HEK293 (cell line): Measurements from ENCODE around the gene TRMT112.
A peak's percentile ranks its signal among the peaks of the same experiment; 100 is the strongest.

Experiments
- HOXD13 ChIP-seq: sonication (generic); formaldehyde crosslinking; IDR thresholded peaks from 2 replicates; pipeline ENCODE4 v1.8.0; 2022; ENCODE audit warnings: missing genetic modification reagents, borderline replicate concordance
- KLF9 ChIP-seq: fragments of 450-650 bp; formaldehyde crosslinking; IDR thresholded peaks from 2 replicates; pipeline ENCODE4 v1.5.1; 2016; ENCODE audit warnings: missing biosample characterization, missing genetic modification characterization, low read depth
- MZF1 ChIP-seq: fragments of 450-650 bp; formaldehyde crosslinking; IDR thresholded peaks from 2 replicates; pipeline ENCODE4 v1.5.1; 2017; ENCODE audit warnings: missing biosample characterization, missing genetic modification characterization, borderline replicate concordance
- PRDM10 ChIP-seq: fragments of 450-650 bp; formaldehyde crosslinking; IDR thresholded peaks from 2 replicates; pipeline ENCODE4 v1.5.1; 2016; ENCODE audit warnings: missing biosample characterization, missing genetic modification characterization
- REPIN1 ChIP-seq: fragments of 450-650 bp; formaldehyde crosslinking; IDR thresholded peaks from 2 replicates; pipeline ENCODE4 v1.5.1; 2017; ENCODE audit warnings: missing biosample characterization, missing genetic modification characterization, low read depth
- SCRT2 ChIP-seq: fragments of 450-650 bp; formaldehyde crosslinking; IDR thresholded peaks from 2 replicates; pipeline ENCODE4 v1.5.1; 2016; ENCODE audit warnings: missing biosample characterization, missing genetic modification characterization
- SP7 ChIP-seq: fragments of 450-650 bp; formaldehyde crosslinking; IDR thresholded peaks from 2 replicates; pipeline ENCODE4 v1.5.1; 2016; ENCODE audit warnings: missing biosample characterization, missing genetic modification characterization
- ZBTB10 ChIP-seq: fragments of 450-650 bp; formaldehyde crosslinking; IDR thresholded peaks from 2 replicates; pipeline ENCODE4 v1.5.1; 2016; ENCODE audit warnings: missing biosample characterization, missing genetic modification characterization
- ZBTB17 ChIP-seq: fragments of 450-650 bp; formaldehyde crosslinking; IDR thresholded peaks from 2 replicates; pipeline ENCODE4 v1.5.1; 2016; ENCODE audit warnings: missing biosample characterization, missing genetic modification characterization
- ZBTB20 ChIP-seq: fragments of 450-650 bp; formaldehyde crosslinking; IDR thresholded peaks from 2 replicates; pipeline ENCODE4 v1.5.1; 2016; ENCODE audit warnings: missing biosample characterization, missing genetic modification characterization
- ZNF155 ChIP-seq: fragments of 450-650 bp; formaldehyde crosslinking; IDR thresholded peaks from 2 replicates; pipeline ENCODE4 v1.5.1; 2016; ENCODE audit warnings: missing biosample characterization, missing genetic modification characterization
- ZNF184 ChIP-seq: fragments of 450-650 bp; IDR thresholded peaks from 2 replicates; pipeline ENCODE4 v1.5.1; 2018; ENCODE audit warnings: missing biosample characterization, mild to moderate bottlenecking, missing genetic modification characterization
- ZNF280D ChIP-seq: fragments of 450-650 bp; formaldehyde crosslinking; IDR thresholded peaks from 2 replicates; pipeline ENCODE4 v1.5.1; 2016; ENCODE audit warnings: missing biosample characterization, missing genetic modification characterization
- ZNF433 ChIP-seq: fragments of 450-650 bp; formaldehyde crosslinking; IDR thresholded peaks from 2 replicates; pipeline ENCODE4 v1.5.1; 2016; ENCODE audit warnings: missing biosample characterization, missing genetic modification characterization, low read depth
- ZNF514 ChIP-seq: fragments of 450-650 bp; formaldehyde crosslinking; IDR thresholded peaks from 2 replicates; pipeline ENCODE4 v1.5.1; 2016; ENCODE audit warnings: missing biosample characterization, missing genetic modification characterization
- ZNF521 ChIP-seq: fragments of 450-650 bp; formaldehyde crosslinking; IDR thresholded peaks from 2 replicates; pipeline ENCODE4 v1.5.1; 2017; ENCODE audit warnings: missing biosample characterization, mild to moderate bottlenecking, missing genetic modification characterization
- ZNF654 ChIP-seq: fragments of 450-650 bp; formaldehyde crosslinking; IDR thresholded peaks from 2 replicates; pipeline ENCODE4 v1.5.1; 2016; ENCODE audit warnings: low read depth, missing biosample characterization, missing genetic modification characterization
- ZNF704 ChIP-seq: fragments of 450-650 bp; formaldehyde crosslinking; IDR thresholded peaks from 2 replicates; pipeline ENCODE4 v1.5.1; 2016; ENCODE audit warnings: missing biosample characterization, missing genetic modification characterization
- ZNF785 ChIP-seq: fragments of 450-650 bp; formaldehyde crosslinking; IDR thresholded peaks from 2 replicates; pipeline ENCODE4 v1.5.1; 2016; ENCODE audit warnings: missing biosample characterization, missing genetic modification characterization
- ZSCAN4 ChIP-seq: fragments of 450-650 bp; formaldehyde crosslinking; IDR thresholded peaks from 2 replicates; pipeline ENCODE4 v1.5.1; 2017; ENCODE audit warnings: missing biosample characterization, missing genetic modification characterization

TRMT112 gene

GRCh38 chr11:64269540-64270220 is 47.7 kb downstream of the TRMT112 start (continued):
- TF ChIP-seq ZNF433 (tag by site-specific recombination) (no peak), ZNF280D (tag by site-specific recombination) (no peak), MZF1 (tag by site-specific recombination) (no peak), KLF9 (tag by site-specific recombination) (peak; percentile 64), ZNF785 (tag by site-specific recombination) (no peak), ZNF155 (tag by site-specific recombination) (no peak), ZNF514 (tag by site-specific recombination) (no peak), HOXD13 (CRISPR knock-in tag) (no peak), ZSCAN4 (tag by site-specific recombination) (peak; percentile 86), ZBTB17 (tag by site-specific recombination) (no peak), ZNF654 (tag by site-specific recombination) (no peak), SCRT2 (tag by site-specific recombination) (no peak), ZNF184 (no peak), ZBTB10 (tag by site-specific recombination) (no peak), ZNF521 (tag by site-specific recombination) (no peak), ZBTB20 (tag by site-specific recombination) (no peak), PRDM10 (no peak), SP7 (tag by site-specific recombination) (peak; percentile 34; the same call in 1 of the 2 replicates), REPIN1 (tag by site-specific recombination) (no peak), ZNF704 (tag by site-specific recombination) (no peak)
- TF ChIP-seq, all 188 proteins: peak for 45
